Astrocyte of the cerebellum (primary cell): ENCODE results near the gene CHST15.

ENCODE experiments used
- DNase-seq: peaks from one replicate; pipeline ENCODE4 v3.0.0-alpha.2; 2011; ENCODE audit warnings: low read depth
- H3K4me3 ChIP-seq: 2 replicates; pipeline ENCODE4 v1.5.1; 2011; ENCODE audit warnings: mild to moderate bottlenecking, low read depth, low read length, moderate library complexity
- CTCF ChIP-seq: IDR thresholded peaks from 2 replicates; pipeline ENCODE4 v1.5.1; 2012; ENCODE audit warnings: low read length, low read depth, moderate library complexity, mild to moderate bottlenecking; ENCODE audit errors: missing control alignments
- in situ Hi-C: cut with HindIII; loops from 2 replicates; pipeline ENCODE4 v1.10.0; 2017; ENCODE audit warnings: low sequenced_read_pairs

The CHST15 gene

DNA sequence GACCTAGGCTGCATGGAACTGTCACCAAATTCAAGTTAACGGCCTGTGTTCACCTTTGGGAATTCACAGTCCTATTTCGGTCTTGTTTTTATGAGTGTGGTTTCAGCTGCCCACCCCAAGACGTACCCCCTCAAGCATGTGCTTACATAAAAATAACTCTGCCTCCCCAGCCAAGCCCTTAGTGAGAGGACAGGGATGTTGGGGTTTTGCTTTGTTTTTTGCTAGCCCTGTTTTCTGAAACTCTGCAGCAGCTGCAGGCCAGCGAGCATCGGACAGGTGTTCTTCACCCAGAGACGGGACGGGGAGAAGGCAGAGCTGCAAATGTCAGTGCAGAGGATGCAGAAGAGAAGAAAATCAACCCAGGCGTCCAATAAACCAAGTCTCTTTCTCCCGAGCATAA lies 13.5 kb downstream of the CHST15 start:
- DNase-seq, result no peak
- no peak for TF ChIP-seq CTCF
- H3K4me3 ChIP-seq, result no peak overlapping the region
- in situ Hi-C loops, result no loop called here

- in situ Hi-C loops, result no loop called here
- H3K4me3 ChIP-seq, result no peak overlapping the region
- no peak for DNase-seq
- TF ChIP-seq CTCF, result no peak
Measured at GRCh38 chr10:124078714-124079113, 14.7 kb downstream of the CHST15 start.

GRCh38 chr10:124078028-124078427 lies 15.4 kb downstream of the CHST15 start:
- in situ Hi-C loops, result no loop called here
- TF ChIP-seq CTCF, result no peak
- DNase-seq, result no peak

GRCh38 chr10:124077208-124077993 lies 16.0 kb downstream of the CHST15 start:
- no peak for DNase-seq
- in situ Hi-C loops, result no loop called here
- TF ChIP-seq CTCF, result no peak
- no peak overlapping the region for H3K4me3 ChIP-seq

More at GRCh38 chr10:124078028-124078427, 15.4 kb downstream of the CHST15 start:
- no peak overlapping the region for H3K4me3 ChIP-seq

GRCh38 chr10:124076148-124076733 lies 17.2 kb downstream of the CHST15 start:
- no peak for DNase-seq
- in situ Hi-C loops, result no loop called here
- TF ChIP-seq CTCF, result no peak
- no peak overlapping the region for H3K4me3 ChIP-seq

- in situ Hi-C loops, result no loop called here
- no peak overlapping the region for H3K4me3 ChIP-seq
- no peak for TF ChIP-seq CTCF
- no peak for DNase-seq
Measured at GRCh38 chr10:124075231-124075955, 18.0 kb downstream of the CHST15 start.
